Measurements from ENCODE around the gene LTO1. TPM values are rescaled to one million over a fixed set of nuclear protein-coding genes. Genes with fewer than 3 reads are reported as not detected.

LTO1 gene
- polyA plus RNA-seq, 2 of the 4 experiments (the other 2 are of a cell fraction): 25.1 to 27.0 TPM

GRCh38 chr11:69640260-69640994 lies 34.7 kb downstream of the LTO1 start:
- Histone ChIP-seq H3K4me1 (peaks cover 36% of the 10 kb centered on the region), H3K4me3 (peak overlapping the region; percentile 91), H3K27ac (peak overlapping the region; percentile 95 to 96), H3K9me3 (no peaks in the 10 kb centered on the region), H3K4me2 (peak overlapping the region; percentile 88)
- ChIA-PET POLR2A (interaction anchor here (0.8 to 8.9 kb wide), 6 partner anchors 204 to 517 kb away, joined by 3 to 188 read pairs (median 6); partner anchors contain the start of gene MYEOV), CTCF (interaction anchor here (1.9 to 8.0 kb wide), 5 partner anchors 344 to 540 kb away, joined by 6 to 262 read pairs (median 26); partner anchors contain the start of gene MYEOV)
- peak in 1 of 2 experiments; percentile 45 for DNase-seq (ENCODE audit: low read depth in 1 of 2, low spot score in 1 of 2)
- peak in 1 of 2 experiments; percentile 0; a peak in 3 of 6 replicates for ATAC-seq
- FAIRE-seq: no peak
- WGBS (ENCODE audit: missing lambda C conversion rate): 1% methylated on average over 35 of the region's 43 CpGs
- TF ChIP-seq, protein P1, sequence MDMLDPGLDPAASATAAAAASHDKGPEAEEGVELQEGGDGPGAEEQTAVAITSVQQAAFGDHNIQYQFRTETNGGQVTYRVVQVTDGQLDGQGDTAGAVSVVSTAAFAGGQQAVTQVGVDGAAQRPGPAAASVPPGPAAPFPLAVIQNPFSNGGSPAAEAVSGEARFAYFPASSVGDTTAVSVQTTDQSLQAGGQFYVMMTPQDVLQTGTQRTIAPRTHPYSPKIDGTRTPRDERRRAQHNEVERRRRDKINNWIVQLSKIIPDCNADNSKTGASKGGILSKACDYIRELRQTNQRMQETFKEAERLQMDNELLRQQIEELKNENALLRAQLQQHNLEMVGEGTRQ (IDR thresholded peaks at IDR 0.05): no peak
- TF ChIP-seq PBX3 (IDR thresholded peaks at IDR 0.05) (no peak), ZSCAN20 (CRISPR knock-in tag; IDR thresholded peaks at IDR 0.05) (no peak), TFCP2L1 (CRISPR knock-in tag; IDR thresholded peaks at IDR 0.05) (0 out of 2 replicates have a peak, but pooled peaks have one; percentile 53), POLR2A (IDR thresholded peaks at IDR 0.05; ENCODE audit: low read length) (0 out of 2 replicates have a peak, but pooled peaks have one; percentile 26), RAD21 (conservative IDR thresholded peaks at IDR 0.05 in 1 of 2, IDR thresholded peaks at IDR 0.05 in 1 of 2) (no peak), ZNF302 (CRISPR knock-in tag; IDR thresholded peaks at IDR 0.05) (no peak), EP300 (IDR thresholded peaks at IDR 0.05) (no peak), MAFK (IDR thresholded peaks at IDR 0.05; ENCODE audit: partially characterized antibody) (no peak), NPAS2 (CRISPR knock-in tag; IDR thresholded peaks at IDR 0.05; ENCODE audit: borderline replicate concordance) (no peak), CEBPB (IDR thresholded peaks at IDR 0.05) (0 out of 4 replicates have a peak, but pooled peaks of 1 of the 2 experiments have one; percentile 7), HOXA7 (CRISPR knock-in tag; IDR thresholded peaks at IDR 0.05) (no peak), HOXB5 (CRISPR knock-in tag; IDR thresholded peaks at IDR 0.05) (0 out of 2 replicates have a peak, but pooled peaks have one; percentile 16), HOXB13 (CRISPR knock-in tag; IDR thresholded peaks at IDR 0.05; ENCODE audit: low read depth) (no peak), SREBF2 (IDR thresholded peaks at IDR 0.05) (no peak), PHF8 (IDR thresholded peaks at IDR 0.05; ENCODE audit: borderline replicate concordance, low read depth) (no peak)
- TF ChIP-seq, protein P2, sequence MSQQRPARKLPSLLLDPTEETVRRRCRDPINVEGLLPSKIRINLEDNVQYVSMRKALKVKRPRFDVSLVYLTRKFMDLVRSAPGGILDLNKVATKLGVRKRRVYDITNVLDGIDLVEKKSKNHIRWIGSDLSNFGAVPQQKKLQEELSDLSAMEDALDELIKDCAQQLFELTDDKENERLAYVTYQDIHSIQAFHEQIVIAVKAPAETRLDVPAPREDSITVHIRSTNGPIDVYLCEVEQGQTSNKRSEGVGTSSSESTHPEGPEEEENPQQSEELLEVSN (IDR thresholded peaks at IDR 0.05; ENCODE audit: borderline replicate concordance, low read depth): no peak
- TF ChIP-seq, protein P3, sequence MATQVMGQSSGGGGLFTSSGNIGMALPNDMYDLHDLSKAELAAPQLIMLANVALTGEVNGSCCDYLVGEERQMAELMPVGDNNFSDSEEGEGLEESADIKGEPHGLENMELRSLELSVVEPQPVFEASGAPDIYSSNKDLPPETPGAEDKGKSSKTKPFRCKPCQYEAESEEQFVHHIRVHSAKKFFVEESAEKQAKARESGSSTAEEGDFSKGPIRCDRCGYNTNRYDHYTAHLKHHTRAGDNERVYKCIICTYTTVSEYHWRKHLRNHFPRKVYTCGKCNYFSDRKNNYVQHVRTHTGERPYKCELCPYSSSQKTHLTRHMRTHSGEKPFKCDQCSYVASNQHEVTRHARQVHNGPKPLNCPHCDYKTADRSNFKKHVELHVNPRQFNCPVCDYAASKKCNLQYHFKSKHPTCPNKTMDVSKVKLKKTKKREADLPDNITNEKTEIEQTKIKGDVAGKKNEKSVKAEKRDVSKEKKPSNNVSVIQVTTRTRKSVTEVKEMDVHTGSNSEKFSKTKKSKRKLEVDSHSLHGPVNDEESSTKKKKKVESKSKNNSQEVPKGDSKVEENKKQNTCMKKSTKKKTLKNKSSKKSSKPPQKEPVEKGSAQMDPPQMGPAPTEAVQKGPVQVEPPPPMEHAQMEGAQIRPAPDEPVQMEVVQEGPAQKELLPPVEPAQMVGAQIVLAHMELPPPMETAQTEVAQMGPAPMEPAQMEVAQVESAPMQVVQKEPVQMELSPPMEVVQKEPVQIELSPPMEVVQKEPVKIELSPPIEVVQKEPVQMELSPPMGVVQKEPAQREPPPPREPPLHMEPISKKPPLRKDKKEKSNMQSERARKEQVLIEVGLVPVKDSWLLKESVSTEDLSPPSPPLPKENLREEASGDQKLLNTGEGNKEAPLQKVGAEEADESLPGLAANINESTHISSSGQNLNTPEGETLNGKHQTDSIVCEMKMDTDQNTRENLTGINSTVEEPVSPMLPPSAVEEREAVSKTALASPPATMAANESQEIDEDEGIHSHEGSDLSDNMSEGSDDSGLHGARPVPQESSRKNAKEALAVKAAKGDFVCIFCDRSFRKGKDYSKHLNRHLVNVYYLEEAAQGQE (IDR thresholded peaks at IDR 0.05): no peak
- TF ChIP-seq, protein P4, sequence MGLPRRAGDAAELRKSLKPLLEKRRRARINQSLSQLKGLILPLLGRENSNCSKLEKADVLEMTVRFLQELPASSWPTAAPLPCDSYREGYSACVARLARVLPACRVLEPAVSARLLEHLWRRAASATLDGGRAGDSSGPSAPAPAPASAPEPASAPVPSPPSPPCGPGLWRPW (IDR thresholded peaks at IDR 0.05): no peak

All from A549 (cell line).